ENCODE data around the gene MBD6. TPM values are rescaled to one million over a fixed set of nuclear protein-coding genes. Genes with fewer than 3 reads are reported as not detected.
"Not testable (repeated sequence)": the region's sequence is repeated elsewhere in the genome, so short reads cannot be mapped to it uniquely, and the experiment has no call there.

The MBD6 gene
- total RNA-seq, 1 donor from 2014 or later, result 85.8 TPM

DNA sequence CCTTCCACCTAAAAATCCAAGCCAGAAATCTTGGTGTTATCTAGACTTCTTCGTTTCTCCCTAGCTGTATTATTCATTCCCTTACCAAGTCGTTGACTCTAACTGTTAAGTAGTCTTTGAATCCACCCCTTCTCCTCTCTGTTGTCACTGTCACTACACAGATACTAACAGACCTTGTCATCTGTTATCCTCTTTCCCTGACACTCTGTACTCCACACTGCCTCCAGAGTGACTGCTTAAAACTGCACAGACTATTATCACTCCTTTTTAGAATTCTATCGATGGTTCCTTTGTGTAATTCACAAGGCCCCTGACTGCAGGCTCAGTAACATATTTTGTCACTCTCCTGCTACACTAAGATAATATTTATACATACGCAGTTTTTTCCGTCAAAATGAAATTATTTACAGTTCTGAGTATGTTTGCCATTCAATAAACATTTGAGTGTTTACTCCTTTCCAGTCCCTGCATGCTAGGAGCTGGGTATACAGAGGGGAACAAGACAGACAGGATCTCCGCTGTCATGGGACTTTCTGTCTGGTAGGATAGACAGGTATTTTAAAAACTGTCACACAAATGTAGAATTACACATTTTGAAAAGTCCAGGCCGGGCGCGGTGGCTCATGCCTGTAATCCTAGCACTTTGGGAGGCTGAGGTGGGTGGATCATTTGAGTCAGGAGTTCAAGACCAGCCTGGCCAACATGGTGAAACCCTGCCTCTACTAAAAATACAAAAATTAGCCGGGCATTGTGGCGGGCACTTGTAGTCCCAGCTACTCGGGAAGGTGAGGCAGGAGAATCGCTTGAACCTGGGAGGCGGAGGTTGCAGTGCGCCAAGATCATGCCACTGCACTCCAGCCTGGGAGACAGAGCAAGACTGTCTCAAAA lies 31.0 kb upstream of the MBD6 start:
- Histone ChIP-seq H3K9me3 (no peaks in the 10 kb centered on the region), H3K4me3 (no peak overlapping the region), H3K36me3 (peaks cover 44% of the 10 kb centered on the region), H3K4me1 (peaks cover 8% of the 10 kb centered on the region), H3K27ac (no peak overlapping the region), H3K27me3 (no peaks in the 10 kb centered on the region)
- ATAC-seq, result no peak
- intact Hi-C loops (cut with DNase I), result no loop called here
- no peak for TF ChIP-seq CTCF (IDR thresholded peaks at IDR 0.05)
- no peak for DNase-seq

GRCh38 chr12:57495051-57495701 lies 27.4 kb upstream of the MBD6 start:
- H3K4me3 ChIP-seq; H3K4me1 ChIP-seq; intact Hi-C loops (cut with DNase I); H3K27ac ChIP-seq; DNase-seq; H3K27me3 ChIP-seq; ATAC-seq; H3K9me3 ChIP-seq: not testable (repeated sequence)
- H3K36me3 ChIP-seq, result peaks cover 62% of the 10 kb centered on the region

DNA sequence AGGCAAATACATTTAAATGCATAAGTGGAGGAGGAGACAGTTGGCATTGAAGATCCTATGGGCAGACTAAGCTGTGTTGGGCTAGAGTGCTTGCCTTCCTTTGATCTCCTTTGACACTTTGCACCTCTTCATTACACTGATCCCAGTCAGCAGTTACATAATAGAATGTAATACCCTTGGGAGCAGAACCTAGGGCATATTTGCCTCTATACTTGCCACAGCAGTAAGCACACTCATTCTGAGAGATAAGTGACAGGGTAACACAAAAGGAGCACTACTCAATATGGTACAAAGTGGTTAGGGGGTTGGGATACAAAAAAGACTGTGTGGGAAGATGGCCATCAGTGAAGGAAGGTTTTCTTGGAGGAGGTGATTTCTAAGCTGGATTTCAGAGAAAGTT lies 25.8 kb upstream of the MBD6 start:
- H3K4me1 ChIP-seq, result no peaks in the 10 kb centered on the region
- ATAC-seq, result no peak
- no peak overlapping the region for H3K27ac ChIP-seq
- intact Hi-C loops (cut with DNase I), result no loop called here
- no peaks in the 10 kb centered on the region for H3K9me3 ChIP-seq
- no peak overlapping the region for H3K4me3 ChIP-seq
- no peak for DNase-seq
- H3K27me3 ChIP-seq, result no peaks in the 10 kb centered on the region
- H3K36me3 ChIP-seq, result peaks cover 60% of the 10 kb centered on the region
- no peak for TF ChIP-seq CTCF (IDR thresholded peaks at IDR 0.05)

DNA sequence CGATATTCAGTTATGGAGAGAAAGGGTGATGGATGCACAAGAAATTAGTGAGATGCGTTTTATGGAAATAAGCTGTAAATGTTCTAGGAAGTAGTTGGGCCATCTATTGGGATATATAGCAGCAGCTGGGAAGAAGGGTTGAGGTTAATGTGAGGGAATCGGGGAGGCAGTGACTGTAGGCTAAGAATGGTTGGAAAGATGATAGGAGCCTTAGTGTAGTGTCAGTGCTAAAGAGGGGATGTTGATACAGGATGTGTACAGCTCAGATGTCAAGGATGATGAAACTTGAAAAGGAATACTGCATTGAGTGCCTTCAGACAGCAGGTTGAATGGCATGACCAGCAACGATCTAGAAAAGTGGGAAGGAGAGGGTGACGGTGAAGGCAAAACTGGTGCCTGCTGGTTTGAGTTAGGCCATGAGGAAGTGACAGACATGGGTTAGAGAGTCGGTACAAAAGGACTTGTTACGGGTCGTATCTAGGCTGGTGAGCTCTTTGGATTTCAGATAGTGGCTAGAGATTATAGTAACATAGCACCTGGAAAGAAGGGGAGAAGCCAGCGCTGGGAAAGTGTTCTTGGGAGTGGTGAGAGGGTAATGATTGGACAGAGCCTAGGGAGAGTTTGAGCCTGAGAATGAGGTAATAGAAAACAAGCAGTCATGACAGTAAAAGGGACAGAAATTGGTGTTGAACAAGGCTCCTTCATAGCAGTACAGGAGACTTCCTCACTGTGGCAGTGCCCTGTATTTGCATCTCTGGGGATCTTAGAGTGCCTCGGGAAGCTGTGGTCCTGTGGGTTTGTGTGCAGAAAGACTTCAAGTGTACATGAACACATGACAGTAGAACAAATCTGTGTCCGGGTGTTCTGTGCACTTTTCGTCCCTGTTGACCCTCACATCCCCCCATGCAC lies 25.1 kb upstream of the MBD6 start:
- intact Hi-C loops (cut with DNase I), result no loop called here
- Histone ChIP-seq H3K27ac (no peak overlapping the region), H3K4me1 (no peaks in the 10 kb centered on the region), H3K36me3 (peaks cover 60% of the 10 kb centered on the region), H3K4me3 (no peak overlapping the region), H3K27me3 (no peaks in the 10 kb centered on the region), H3K9me3 (no peaks in the 10 kb centered on the region)
- TF ChIP-seq CTCF (IDR thresholded peaks at IDR 0.05), result no peak
- ATAC-seq, result no peak
- no peak for DNase-seq

- TF ChIP-seq CTCF (IDR thresholded peaks at IDR 0.05), result no peak
- DNase-seq, result no peak
- H3K27ac ChIP-seq, result no peak overlapping the region
- no peaks in the 10 kb centered on the region for H3K27me3 ChIP-seq
- intact Hi-C loops (cut with DNase I), result no loop called here
- no peak for ATAC-seq
- H3K4me1 ChIP-seq, result no peaks in the 10 kb centered on the region
- H3K36me3 ChIP-seq, result peaks cover 62% of the 10 kb centered on the region
- no peak overlapping the region for H3K4me3 ChIP-seq
- no peaks in the 10 kb centered on the region for H3K9me3 ChIP-seq
These were observed 24.5 kb upstream of the MBD6 start for GRCh38 chr12:57498132-57498502.

Data from upper lobe of right lung (tissue), 1 donor.